GF-D8 (cell line): ENCODE data around the gene ZFP3.
"Not testable (repeated sequence)": the region's sequence is repeated elsewhere in the genome, so short reads cannot be mapped to it uniquely, and the experiment has no call there.

Experiments
- DNase-seq: peaks from one replicate; lab custom pipeline; 2025; lab: John Stamatoyannopoulos, UW

ZFP3 gene

DNA sequence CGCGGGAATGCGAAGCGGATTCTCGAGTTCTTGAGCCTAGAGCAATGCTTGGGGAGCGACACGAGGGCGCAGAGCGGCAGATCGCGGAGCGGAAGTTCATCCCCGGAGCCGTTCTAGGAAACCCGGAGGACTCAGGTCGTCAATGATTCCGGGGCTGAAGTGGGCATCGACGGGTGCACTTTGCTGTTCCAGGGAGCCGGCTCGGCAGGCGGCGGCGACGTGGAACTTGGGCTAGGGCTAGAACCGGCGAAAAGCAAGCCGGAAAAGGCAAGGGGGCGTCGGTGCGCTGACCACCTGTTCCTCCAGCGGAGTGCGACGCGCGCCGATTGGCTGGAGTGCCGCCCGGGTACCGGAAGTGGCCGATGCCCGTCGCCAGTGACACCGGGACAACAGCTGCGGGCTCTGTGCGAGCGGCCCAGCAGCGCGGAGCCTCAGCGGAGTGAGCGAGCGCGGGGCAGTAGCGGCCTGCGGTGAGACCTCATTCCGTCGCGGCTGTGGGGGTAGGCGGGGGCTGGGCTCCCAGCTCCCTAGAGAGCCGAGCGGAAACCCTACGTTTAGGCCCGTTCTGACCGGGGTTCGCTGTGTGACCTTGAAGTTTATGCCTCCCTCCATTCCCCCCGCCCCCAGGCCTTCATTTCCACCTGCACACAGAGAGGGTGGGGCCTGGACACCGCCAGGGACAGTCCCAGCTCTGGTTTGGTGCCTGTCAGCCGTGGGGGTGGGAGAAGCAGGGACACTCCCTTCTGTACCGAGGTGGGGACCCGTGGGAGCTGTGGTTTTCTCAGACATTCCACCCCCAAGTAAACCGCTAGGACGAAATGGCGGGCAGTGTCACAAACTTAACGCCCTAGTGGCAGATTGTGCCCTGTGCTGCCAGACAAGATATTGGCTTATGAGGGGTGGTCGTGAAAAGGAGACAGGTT, at the start of gene ZFP3:
Gene ZFP3 (plus strand): TSS at position 362 of the 923 bp plus-strand sequence. CDS start 13,038 bp downstream, outside the sequence.
- no peak for DNase-seq

DNA sequence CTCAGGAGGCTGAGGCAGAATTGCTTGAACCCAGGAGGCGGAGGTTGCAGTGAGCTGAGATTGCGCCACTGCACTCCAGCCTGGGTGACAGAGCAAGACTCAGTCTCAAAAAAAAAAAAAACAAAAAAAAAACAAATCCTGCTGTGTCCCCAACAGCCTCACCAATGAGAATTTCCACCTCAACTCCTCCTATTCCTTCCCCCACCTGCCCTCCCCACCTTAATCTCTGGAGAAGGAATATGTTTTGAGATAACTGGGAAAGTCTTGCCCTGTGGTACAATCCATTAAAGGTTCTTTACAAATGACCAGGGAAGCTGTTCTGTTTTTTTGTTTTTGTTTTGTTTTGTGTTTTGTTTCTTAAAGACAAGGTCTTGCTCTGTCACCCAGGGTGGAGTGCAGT, 48.1 kb upstream of the ZFP3 start:
- not testable (repeated sequence) for DNase-seq

GRCh38 chr17:5031365-5032082, 46.7 kb upstream of the ZFP3 start:
- DNase-seq = peak; percentile 57

GRCh38 chr17:5032865-5033264, 45.4 kb upstream of the ZFP3 start:
- DNase-seq = no peak

GRCh38 chr17:5033352-5034015, 44.8 kb upstream of the ZFP3 start:
- no peak for DNase-seq

DNA sequence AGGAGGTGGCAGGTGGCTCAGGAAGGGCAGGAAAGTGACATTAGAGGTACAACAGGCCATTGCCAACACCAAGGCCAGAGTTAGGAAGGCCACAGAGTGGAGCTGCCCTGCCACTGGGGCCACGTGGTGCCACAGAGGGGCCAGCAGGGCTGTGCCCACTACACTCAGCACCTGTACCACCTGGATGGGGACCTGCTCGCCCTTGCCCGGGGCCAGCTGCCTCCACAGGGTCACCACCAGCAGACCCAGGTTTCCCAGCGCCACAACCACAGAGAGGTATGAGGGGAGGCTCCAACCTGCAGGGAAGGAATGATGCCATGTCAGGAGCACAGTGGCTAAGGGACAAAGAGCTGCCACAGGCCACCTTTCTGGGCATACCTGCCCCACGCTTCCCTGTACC, 44.2 kb upstream of the ZFP3 start:
- no peak for DNase-seq

- DNase-seq = no peak
These were observed 43.6 kb upstream of the ZFP3 start for GRCh38 chr17:5034651-5035050.

DNA sequence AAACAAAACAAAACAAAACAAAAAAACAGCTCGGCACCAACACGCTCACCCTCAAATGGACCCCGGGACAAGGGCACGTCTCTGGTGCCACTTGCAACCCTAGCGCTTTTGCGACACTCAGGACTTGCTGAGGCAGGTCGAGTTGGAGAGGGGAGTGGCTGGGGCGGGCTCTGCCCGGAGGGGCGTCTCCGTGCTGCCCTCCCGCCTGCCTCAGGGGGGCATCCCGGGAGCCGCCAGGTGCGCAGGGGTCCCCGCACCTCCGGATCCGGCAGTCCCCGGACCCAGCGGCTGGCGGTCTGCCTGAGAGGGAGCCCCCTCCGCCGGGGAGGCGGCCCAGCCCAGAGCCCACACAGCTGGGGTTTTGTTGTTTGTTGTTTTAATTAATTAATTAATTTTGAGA, 43.0 kb upstream of the ZFP3 start, which contains the start of gene SLC52A1:
Gene SLC52A1 (minus strand): TSS at position 112 of the 400 bp plus-strand sequence. CDS start 820 bp downstream, outside the sequence.
- no peak for DNase-seq

DNA sequence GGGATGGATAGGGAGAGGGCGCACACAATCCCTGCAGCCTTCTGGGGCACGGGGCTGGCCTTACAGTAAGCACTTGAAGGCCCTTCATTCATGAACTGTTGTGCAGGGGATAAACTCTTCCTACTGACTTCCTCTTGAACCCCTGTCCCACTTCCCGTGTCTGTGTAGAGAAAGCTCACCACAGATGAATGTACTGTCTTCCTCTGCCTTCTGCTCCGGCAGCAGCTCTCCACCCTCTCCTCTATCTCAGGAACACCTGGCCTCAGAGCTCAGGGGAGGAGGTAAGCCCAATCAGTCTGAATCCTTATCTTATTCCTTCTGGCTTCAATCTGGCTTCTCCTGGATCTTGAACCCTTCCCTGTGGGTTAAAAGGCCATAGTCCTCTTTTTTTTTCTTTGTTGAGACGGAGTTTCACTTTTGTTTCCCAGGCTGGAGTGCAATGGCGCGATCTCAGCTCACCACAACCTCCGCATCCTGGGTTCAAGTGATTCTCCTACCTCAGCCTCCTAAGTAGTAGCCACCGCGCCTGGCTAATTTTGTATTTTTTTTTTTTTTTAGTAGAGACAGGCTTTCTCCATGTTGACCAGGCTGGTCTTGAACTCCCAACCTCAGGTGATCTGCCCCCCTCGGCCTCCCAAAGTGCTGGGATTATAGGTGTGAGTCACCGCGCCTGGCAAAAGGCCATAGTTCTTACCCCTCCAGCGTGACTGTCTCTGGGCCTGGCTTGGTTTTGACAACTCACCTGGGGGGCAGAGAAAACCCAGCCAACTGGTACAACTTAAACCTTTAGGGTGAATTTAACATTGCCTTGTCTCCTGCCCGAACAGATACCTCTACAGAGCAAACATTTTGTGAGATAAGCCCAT, 35.9 kb upstream of the ZFP3 start:
- no peak for DNase-seq

GRCh38 chr17:5043524-5043923, 34.7 kb upstream of the ZFP3 start:
- DNase-seq = no peak

- no peak for DNase-seq
These were observed 33.6 kb upstream of the ZFP3 start for GRCh38 chr17:5044630-5045029.

- no peak for DNase-seq
These were observed 32.8 kb upstream of the ZFP3 start for GRCh38 chr17:5045496-5045895.

GRCh38 chr17:5047446-5047845, 30.8 kb upstream of the ZFP3 start:
- DNase-seq = no peak

GRCh38 chr17:5049314-5049841, 28.9 kb upstream of the ZFP3 start:
- DNase-seq = no peak

DNA sequence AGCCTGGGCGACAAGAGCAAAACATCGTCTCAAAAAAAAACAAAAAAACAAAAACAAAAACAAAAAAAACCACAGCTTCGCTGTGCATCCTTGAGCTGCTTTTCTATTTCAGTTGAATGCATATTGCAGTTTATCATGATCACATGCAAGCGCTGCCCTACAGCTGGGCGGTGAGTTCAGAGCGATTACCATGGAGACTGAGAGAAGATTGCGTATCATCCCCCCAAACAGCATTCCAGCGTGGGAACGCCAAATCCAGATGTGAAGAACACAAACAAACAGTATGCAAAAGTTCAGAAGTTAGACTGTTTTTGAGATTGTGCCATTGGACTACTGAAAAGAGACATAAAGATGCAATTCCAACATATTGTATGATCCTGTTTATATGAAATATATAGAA, 28.0 kb upstream of the ZFP3 start:
- no peak for DNase-seq

- DNase-seq = no peak
These were observed 22.7 kb upstream of the ZFP3 start for GRCh38 chr17:5055543-5055942.

DNA sequence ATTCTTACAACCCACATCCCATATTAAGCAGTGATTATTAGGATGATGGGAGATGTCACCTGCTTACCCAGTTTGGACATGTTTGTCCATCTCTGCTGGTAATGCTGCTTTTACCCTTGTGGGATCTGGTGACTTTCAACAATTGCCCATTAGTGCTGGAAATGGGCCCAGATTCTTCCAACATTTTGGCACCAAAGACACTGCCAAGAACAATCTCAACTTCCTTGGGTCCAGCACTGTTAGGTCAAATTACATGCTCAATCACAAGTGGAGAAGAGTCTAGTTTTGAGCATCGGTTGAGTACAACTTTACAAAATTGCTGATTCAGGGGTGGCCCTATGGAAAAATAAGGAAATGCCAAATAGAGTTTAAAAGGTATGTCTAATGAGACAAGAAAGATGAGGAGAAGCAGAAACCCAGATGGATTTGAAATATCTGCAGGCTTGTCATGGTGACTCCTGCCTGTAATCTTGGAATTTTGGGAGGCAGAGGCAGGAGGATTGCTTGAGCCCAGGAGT, 13.0 kb upstream of the ZFP3 start:
- no peak for DNase-seq

DNA sequence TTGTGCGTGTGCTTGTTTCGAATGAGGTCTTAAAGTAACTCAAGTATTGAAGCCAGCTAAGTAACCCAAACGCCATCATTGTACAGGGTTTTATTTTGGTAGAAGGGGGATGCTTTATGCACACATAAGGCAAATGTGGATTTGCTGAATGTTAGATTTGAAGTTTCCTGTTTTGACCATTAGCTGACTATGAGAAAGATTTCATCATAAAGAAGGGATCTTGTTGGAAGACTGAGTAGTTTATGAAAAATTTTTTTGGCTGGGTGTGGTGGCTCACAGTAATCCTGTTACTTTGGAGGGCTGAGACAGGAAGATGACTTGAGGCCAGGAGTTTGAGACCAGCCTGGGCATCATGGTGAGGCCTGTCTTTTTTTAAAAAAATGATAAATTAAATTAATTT, 10.0 kb upstream of the ZFP3 start:
- no peak for DNase-seq

GRCh38 chr17:5069724-5070123, 8.5 kb upstream of the ZFP3 start:
- DNase-seq = no peak

DNA sequence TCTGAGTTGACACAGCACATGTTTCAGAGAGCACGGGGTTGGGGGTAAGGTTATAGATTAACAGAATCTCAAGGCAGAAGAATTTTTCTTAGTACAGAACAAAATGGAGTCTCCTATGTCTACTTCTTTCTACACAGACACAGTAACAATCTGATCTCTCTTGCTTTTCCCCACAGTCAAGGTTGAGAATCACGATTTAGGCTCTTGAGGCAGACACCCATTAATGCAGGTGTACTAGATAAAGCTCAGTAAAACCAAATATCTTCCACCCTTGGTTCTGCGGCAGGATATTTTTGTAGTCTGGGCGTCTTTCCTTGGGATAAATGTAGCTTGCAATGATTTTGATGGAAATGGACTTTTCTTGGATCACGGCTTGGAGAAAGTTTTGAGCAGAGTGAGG, 2.8 kb upstream of the ZFP3 start:
- not testable (repeated sequence) for DNase-seq

DNA sequence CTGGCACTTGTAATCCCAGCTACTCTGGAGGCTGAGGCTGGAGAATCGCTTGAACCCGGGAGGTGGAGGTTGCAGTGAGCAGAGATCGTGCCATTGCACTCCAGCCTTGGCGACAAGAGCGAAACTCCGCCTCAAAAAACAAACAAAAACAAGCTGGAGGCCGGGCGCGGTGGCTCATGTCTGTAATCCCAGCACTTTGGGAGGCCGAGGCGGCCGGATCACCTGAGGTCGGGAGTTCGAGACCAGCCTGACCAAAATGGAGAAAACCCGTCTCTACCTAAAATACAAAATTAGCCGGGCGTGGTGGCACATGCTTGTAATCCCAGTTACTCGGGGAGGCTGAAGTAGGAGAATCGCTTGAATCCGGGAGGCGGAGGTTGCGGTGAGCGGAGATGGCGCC, 992 bp upstream of the ZFP3 start:
- not testable (repeated sequence) for DNase-seq
